ENCODE data around the gene AGBL4.
"Not testable (repeated sequence)": the region's sequence is repeated elsewhere in the genome, so short reads cannot be mapped to it uniquely, and the experiment has no call there.

The AGBL4 gene

GRCh38 chr1:49435291-49435690 lies 588.5 kb downstream of the AGBL4 start:
- DNase-seq (ENCODE audit: low spot score), result no peak

- DNase-seq (ENCODE audit: low spot score), result no peak
These were observed 599.0 kb downstream of the AGBL4 start for GRCh38 chr1:49424782-49425181.

DNA sequence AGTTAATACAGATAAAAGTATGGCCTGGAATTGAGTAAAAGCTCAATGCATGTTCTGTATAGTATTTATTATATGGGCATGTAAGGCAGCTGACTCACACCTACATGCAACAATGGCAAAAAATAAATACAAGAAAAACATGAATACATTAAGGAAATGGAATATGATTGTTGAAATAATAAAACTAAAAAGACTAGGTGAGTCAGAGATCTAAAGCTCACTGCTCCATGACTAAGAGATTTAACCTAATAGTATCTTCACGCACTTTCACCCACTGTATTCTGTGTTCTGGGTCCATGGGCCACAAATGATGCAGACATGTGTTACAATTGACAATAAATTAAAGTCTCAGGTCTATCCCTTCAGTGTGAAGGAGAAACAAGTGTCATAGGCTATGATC lies 607.0 kb downstream of the AGBL4 start:
- no peak for DNase-seq (ENCODE audit: low spot score)

DNA sequence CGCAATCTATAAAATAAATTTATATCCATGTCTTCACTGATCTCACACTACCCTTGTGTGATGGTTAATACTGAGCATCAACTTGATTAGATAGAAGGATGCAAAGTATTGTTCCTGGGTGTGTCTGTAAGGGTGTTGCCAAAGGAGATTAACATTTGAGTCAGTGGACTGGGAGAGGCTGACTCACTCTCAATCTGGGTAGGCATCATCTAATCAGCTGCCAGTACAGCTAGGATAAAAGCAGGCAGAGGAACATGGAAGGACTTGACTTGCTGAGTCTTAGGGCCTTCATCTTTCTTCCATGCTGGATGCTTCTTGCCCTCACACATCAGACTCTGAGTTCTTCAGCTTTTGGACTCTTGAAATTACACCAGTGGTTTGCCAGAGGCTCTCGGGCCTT lies 615.4 kb downstream of the AGBL4 start:
- DNase-seq (ENCODE audit: low spot score), result no peak

GRCh38 chr1:49397086-49397485 lies 626.7 kb downstream of the AGBL4 start:
- DNase-seq (ENCODE audit: low spot score), result no peak

DNA sequence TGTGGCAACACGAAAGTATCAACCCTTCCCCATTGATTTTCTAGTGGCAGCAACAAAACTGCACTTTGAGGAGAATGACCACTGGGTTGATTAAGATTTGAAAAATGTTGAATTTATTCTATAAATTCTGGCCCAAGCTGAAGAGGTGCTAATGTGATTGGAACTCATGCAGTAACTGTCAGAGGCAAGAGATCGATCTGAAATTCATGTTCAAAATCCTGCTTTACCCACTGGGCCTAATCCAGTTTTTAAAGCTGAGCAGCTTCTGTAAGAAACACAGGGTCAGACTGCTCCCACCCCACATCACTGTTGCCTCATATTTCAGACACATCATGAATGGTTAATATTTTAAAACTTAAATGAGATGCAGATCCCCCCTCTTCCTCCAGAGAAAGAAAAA lies 629.6 kb downstream of the AGBL4 start:
- no peak for DNase-seq (ENCODE audit: low spot score)

GRCh38 chr1:49389699-49390098 lies 634.1 kb downstream of the AGBL4 start:
- no peak for DNase-seq (ENCODE audit: low spot score)

DNA sequence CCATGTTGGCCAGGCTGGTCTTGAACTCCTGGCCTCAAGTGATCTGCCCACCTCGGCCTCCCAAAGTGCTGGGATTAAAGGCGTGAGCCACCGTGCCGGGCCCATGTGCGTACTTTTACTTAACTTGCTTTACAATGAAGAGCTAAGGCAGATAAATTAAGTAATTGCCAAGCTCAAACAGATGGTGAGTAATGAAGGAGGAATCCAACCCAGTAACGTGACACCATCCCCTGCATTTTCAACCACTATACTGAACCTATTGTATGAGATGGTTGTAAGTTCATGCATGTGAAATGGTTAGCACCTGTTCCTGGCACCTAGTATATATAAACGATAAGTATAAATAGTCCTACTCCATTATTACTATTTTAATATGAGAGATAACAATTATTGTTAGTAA lies 659.1 kb downstream of the AGBL4 start:
- peak; percentile 4 for DNase-seq (ENCODE audit: low spot score)

- DNase-seq (ENCODE audit: low spot score), result no peak
These were observed 660.1 kb downstream of the AGBL4 start for GRCh38 chr1:49363628-49364027.

GRCh38 chr1:49358036-49358435 lies 665.7 kb downstream of the AGBL4 start:
- DNase-seq (ENCODE audit: low spot score), result no peak

DNA sequence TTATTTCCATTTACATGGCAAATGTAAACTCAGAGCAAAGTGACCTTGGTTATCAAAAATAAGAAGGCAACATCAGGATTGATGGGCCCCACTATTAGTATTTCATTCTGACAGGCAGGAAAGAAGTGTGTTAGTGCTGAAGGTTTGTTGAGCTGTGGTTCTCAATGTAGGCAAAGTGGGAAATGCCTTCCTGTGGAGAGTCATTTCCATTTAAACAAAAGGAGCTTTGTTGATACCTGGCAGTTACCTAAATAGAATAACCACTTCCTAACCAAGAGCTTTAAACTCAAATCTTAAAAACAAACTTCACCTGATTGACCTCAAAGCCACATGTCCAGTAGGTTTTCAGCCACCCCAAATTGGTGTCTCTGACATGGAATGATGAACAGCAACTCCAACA lies 667.2 kb downstream of the AGBL4 start:
- DNase-seq (ENCODE audit: low spot score), result no peak

- peak; percentile 28 for DNase-seq (ENCODE audit: low spot score)
These were observed 672.0 kb downstream of the AGBL4 start for GRCh38 chr1:49351768-49352167.

GRCh38 chr1:49346767-49347349 lies 676.9 kb downstream of the AGBL4 start:
- DNase-seq (ENCODE audit: low spot score), result no peak

- no peak for DNase-seq (ENCODE audit: low spot score)
These were observed 683.2 kb downstream of the AGBL4 start for GRCh38 chr1:49340576-49340975.

- DNase-seq (ENCODE audit: low spot score), result no peak
These were observed 684.7 kb downstream of the AGBL4 start for GRCh38 chr1:49339043-49339442.

- DNase-seq (ENCODE audit: low spot score), result no peak
These were observed 686.5 kb downstream of the AGBL4 start for GRCh38 chr1:49337251-49337650.

DNA sequence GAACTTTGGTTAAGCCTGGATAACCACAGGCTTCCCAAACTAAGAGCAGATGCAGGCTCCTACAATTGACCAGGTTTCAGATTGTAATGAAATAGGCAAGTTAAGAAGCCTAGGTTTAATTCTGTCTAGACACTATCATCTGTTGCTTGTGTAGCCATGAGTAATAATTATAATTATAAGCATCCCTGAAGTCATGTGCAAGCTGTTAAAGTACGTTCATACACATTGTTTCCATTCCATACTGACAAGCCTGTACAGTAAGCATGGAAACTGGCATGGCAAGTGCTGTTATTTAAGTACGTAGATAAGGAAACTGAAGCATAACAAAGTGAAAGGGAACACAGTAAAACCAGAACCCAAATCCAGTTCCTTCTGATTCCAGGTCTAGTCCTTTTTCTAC lies 689.8 kb downstream of the AGBL4 start:
- DNase-seq (ENCODE audit: low spot score), result no peak

DNA sequence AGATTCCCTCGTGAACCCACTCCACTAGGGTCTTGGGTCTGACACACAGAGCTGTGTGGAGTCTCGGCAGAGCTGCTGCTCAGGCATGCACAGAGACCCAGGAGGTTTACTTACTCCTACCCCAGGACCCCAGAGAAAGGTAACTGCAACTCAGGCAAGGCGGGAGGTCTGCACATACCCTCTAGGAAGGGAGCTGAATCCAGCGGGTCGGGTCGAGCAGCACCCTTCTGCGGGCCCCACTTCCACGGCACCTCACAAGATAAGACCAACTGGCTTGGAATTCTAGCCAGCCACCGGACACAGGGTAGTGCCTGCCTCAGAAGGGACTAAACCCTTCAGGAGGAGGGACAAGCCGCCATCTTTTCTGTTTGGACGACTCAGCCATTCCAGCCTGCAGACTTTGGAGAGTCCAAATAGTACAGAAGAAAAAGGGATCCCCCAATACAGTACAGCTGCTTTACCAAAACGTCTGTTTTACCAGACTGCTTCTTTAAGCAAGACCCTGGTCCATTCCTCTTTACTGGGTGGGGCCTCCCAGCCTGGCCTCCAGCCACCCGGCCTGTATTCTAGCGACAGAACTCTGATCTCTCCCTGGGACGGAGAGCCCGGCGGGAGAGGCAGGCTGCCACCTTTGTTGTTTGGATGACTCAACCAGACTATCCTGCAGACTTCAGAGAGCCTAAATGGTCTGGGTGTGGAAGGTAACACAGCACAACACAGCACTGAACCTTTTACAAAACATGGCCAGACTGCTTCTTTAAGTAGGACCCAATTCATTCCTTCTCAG lies 692.5 kb downstream of the AGBL4 start:
- no peak for DNase-seq (ENCODE audit: low spot score)

DNA sequence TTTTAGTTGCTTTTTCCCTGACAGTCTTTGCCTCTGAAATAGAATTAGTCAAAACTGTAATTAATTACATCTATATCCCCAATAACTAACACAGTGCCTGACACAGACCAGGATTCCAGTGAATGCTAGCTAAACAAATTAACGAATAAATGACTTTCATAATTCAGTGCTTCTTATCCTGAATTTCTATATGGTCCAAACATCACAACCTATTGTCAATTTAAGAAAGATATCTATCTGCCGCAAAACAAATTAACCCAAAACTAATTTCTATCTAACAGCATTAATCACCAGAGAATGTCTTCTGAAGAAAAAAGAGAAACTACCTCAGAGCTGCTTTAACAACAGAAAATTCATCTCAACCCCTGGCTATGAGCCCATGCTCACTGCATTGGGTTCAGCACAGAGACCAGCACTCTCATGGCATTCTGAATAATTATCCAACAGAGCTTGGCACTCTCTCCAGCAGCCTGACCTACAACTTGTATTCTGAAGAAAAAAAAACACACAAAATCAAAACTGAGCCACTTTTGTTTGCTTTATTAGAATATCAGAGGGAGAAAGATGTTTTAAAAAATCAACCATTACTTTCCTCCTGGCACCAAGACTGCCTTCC lies 699.7 kb downstream of the AGBL4 start:
- DNase-seq (ENCODE audit: low spot score), result no peak

GRCh38 chr1:49320493-49320892 lies 703.3 kb downstream of the AGBL4 start:
- not testable (repeated sequence) for DNase-seq (ENCODE audit: low spot score)

GRCh38 chr1:49319426-49319963 lies 704.3 kb downstream of the AGBL4 start:
- DNase-seq (ENCODE audit: low spot score), result no peak

GRCh38 chr1:49318218-49318617 lies 705.5 kb downstream of the AGBL4 start:
- no peak for DNase-seq (ENCODE audit: low spot score)

- no peak for DNase-seq (ENCODE audit: low spot score)
These were observed 716.3 kb downstream of the AGBL4 start for GRCh38 chr1:49307457-49307856.
